Small intestine (tissue), 7 donors: ENCODE results near the gene PSRC1. TPM values are rescaled to one million over a fixed set of nuclear protein-coding genes. Genes with fewer than 3 reads are reported as not detected.

ENCODE experiments used
- DNase-seq, 2 donors: peaks; one replicate each; pipeline versions ENCODE4 v3.0.0 to v3.0.0-alpha.2; 2013
- FAIRE-seq: peaks from 2 replicates; lab custom pipeline; 2012; peaks lifted over from hg19 to GRCh38; lab: Jason Lieb, UNC
- H3K27ac ChIP-seq, 3 donors: one replicate each; pipeline ENCODE4 v1.5.1; 2013; ENCODE audit warnings: low read length in 2 of 3, mild to moderate bottlenecking in 2 of 3, control low read depth in 1 of 3, inconsistent platforms in 1 of 3, low read depth in 1 of 3, moderate library complexity in 1 of 3
- H3K27me3 ChIP-seq, 3 donors: one replicate each; pipeline ENCODE4 v1.6.1; 2013; ENCODE audit warnings: low read length in 3 of 3, inconsistent platforms in 1 of 3; ENCODE audit not compliant: control insufficient read depth in 3 of 3, insufficient read depth in 3 of 3
- H3K36me3 ChIP-seq, 3 donors: one replicate each; pipeline ENCODE4 v1.6.1; 2013; ENCODE audit warnings: low read length in 3 of 3, inconsistent platforms in 1 of 3, low read depth in 1 of 3, mild to moderate bottlenecking in 1 of 3, moderate library complexity in 1 of 3; ENCODE audit not compliant: control insufficient read depth in 3 of 3, insufficient read depth in 2 of 3
- H3K4me1 ChIP-seq, 3 donors: one replicate each; pipeline ENCODE4 v1.6.1; 2013; ENCODE audit warnings: low read length in 2 of 3, inconsistent platforms in 1 of 3, low read depth in 1 of 3, mild to moderate bottlenecking in 1 of 3, moderate library complexity in 1 of 3; ENCODE audit not compliant: control insufficient read depth in 3 of 3, insufficient read depth in 2 of 3
- H3K4me3 ChIP-seq, 3 donors: one replicate each; pipeline ENCODE4 v1.5.1; 2013; ENCODE audit warnings: low read length in 3 of 3, control low read depth in 1 of 3, inconsistent platforms in 1 of 3, low read depth in 1 of 3, mild to moderate bottlenecking in 1 of 3, moderate library complexity in 1 of 3
- H3K9me3 ChIP-seq, 2 donors: one replicate each; pipeline ENCODE4 v1.6.1; 2013; ENCODE audit warnings: low read depth in 1 of 2, low read length in 1 of 2; ENCODE audit not compliant: control insufficient read depth in 2 of 2, insufficient read depth in 1 of 2
- WGBS, 3 donors: extraction: QIAGEN DNeasy Blood & Tissue Kit; methylation state at CpG; one replicate each; pipeline ENCODE4 v1.1.7; 2013; 5-methylcytosine and 5-hydroxymethylcytosine counted together
- polyA plus RNA-seq, 4 donors: library from polyadenylated mRNA; stranded (reverse) in 3 of 4; unstranded in 1 of 4; fragments of 200-250 nt in 3 of 4; fragments of 120-200 nt in 1 of 4; gene quantifications; one replicate each; pipeline versions ENCODE4 v1.2.1 to v1.2.3, GENCODE V29; 2013
- donor health status: healthy with polysubstance abuse.
- donor health status: control.
- donor health status: control.
- donor health status: Bipolar disorder and iron deficiency.
- donor health status: healthy.

Gene PSRC1
- polyA plus RNA-seq, 4 donors = 0.67 to 15.5 (median 8.0) TPM

- WGBS, 3 donors = 87 to 92% (median 91%) methylated on average over 16 of the region's 16 CpGs
- Histone ChIP-seq H3K36me3 (peaks cover 0 to 80% (median 0%) of the 10 kb centered on the region in 3 donors), H3K4me3 (no peak overlapping the region), H3K9me3 (no peaks in the 10 kb centered on the region), H3K27ac (no peak overlapping the region), H3K27me3 (no peaks in the 10 kb centered on the region), H3K4me1 (no peaks in the 10 kb centered on the region)
- DNase-seq (no peak), FAIRE-seq (no peak)
These were observed 21.9 kb downstream of the PSRC1 start for GRCh38 chr1:109261006-109261405.

GRCh38 chr1:109259674-109260557 lies 23.0 kb downstream of the PSRC1 start:
- 80 to 86% (median 84%) methylated on average over 7 of the region's 7 CpGs for WGBS, 3 donors
- Histone ChIP-seq H3K27ac (no peak overlapping the region), H3K4me1 (peaks cover 0 to 9% (median 0%) of the 10 kb centered on the region in 3 donors), H3K9me3 (no peaks in the 10 kb centered on the region), H3K36me3 (peaks cover 0 to 69% (median 0%) of the 10 kb centered on the region in 3 donors), H3K27me3 (no peaks in the 10 kb centered on the region), H3K4me3 (no peak overlapping the region)
- DNase-seq = no peak
- FAIRE-seq = no peak

- Histone ChIP-seq H3K36me3 (peaks cover 0 to 58% (median 0%) of the 10 kb centered on the region in 3 donors), H3K4me1 (peaks cover 0 to 20% (median 0%) of the 10 kb centered on the region in 3 donors), H3K27me3 (no peaks in the 10 kb centered on the region), H3K9me3 (no peaks in the 10 kb centered on the region), H3K4me3 (no peak overlapping the region), H3K27ac (no peak overlapping the region)
- WGBS, 3 donors = 93 to 94% (median 93%) methylated on average over 57 to 69 of the region's 69 CpGs
- FAIRE-seq = no peak
- DNase-seq = no peak
These were observed 24.2 kb downstream of the PSRC1 start for GRCh38 chr1:109258481-109259466.

GRCh38 chr1:109257682-109258421 lies 25.1 kb downstream of the PSRC1 start:
- FAIRE-seq = no peak
- no peak overlapping the region for H3K27ac ChIP-seq
- 84 to 88% (median 85%) methylated on average over 14 to 15 of the region's 15 CpGs for whole genome bisulfite sequencing, 3 donors

GRCh38 chr1:109256971-109257681 lies 25.8 kb downstream of the PSRC1 start:
- H3K4me3 ChIP-seq = no peak overlapping the region
- DNase-seq (no peak), FAIRE-seq (no peak)
- peaks cover 0 to 57% (median 0%) of the 10 kb centered on the region in 3 donors for H3K36me3 ChIP-seq
- WGBS, 3 donors = 87 to 95% (median 90%) methylated on average over 5 of the region's 5 CpGs
- H3K27me3 ChIP-seq = no peaks in the 10 kb centered on the region
- peaks cover 0 to 26% (median 0%) of the 10 kb centered on the region in 3 donors for H3K4me1 ChIP-seq
- peaks cover 0 to 4% of the 10 kb centered on the region in 2 donors for H3K9me3 ChIP-seq
- H3K27ac ChIP-seq = no peak overlapping the region

More at GRCh38 chr1:109257682-109258421, 25.1 kb downstream of the PSRC1 start:
- no peak for DNase-seq
- Histone ChIP-seq H3K27me3 (no peaks in the 10 kb centered on the region), H3K4me3 (no peak overlapping the region), H3K36me3 (peaks cover 0 to 56% (median 0%) of the 10 kb centered on the region in 3 donors), H3K9me3 (no peaks in the 10 kb centered on the region), H3K4me1 (peaks cover 0 to 26% (median 0%) of the 10 kb centered on the region in 3 donors)

- WGBS, 3 donors = 78 to 87% (median 82%) methylated on average over 7 of the region's 7 CpGs
These were observed 26.9 kb downstream of the PSRC1 start for GRCh38 chr1:109256085-109256484.

GRCh38 chr1:109255678-109256077 lies 27.3 kb downstream of the PSRC1 start:
- FAIRE-seq = no peak
- 80 to 89% (median 80%) methylated on average over 5 of the region's 5 CpGs for WGBS, 3 donors
- Histone ChIP-seq H3K36me3 (peaks cover 0 to 57% (median 0%) of the 10 kb centered on the region in 3 donors), H3K9me3 (peaks cover 0 to 15% of the 10 kb centered on the region in 2 donors), H3K27ac (no peak overlapping the region), H3K4me3 (no peak overlapping the region), H3K4me1 (peaks cover 0 to 26% (median 0%) of the 10 kb centered on the region in 3 donors), H3K27me3 (no peaks in the 10 kb centered on the region)
- no peak for DNase-seq

More at GRCh38 chr1:109256085-109256484, 26.9 kb downstream of the PSRC1 start:
- Histone ChIP-seq H3K27ac (no peak overlapping the region), H3K36me3 (peaks cover 0 to 57% (median 0%) of the 10 kb centered on the region in 3 donors), H3K4me3 (no peak overlapping the region), H3K4me1 (peaks cover 0 to 26% (median 0%) of the 10 kb centered on the region in 3 donors), H3K27me3 (no peaks in the 10 kb centered on the region), H3K9me3 (peaks cover 0 to 12% of the 10 kb centered on the region in 2 donors)
- DNase-seq (no peak), FAIRE-seq (no peak)
